Stimulated activated CD8-positive, alpha-beta memory T cell treated with anti-CD3 and anti-CD28 coated beads, Interleukin-4, amount 100 ng/mL, for 1 hour (primary cell): Measurements from ENCODE around the gene EML2.
"Not testable (repeated sequence)": the region's sequence is repeated elsewhere in the genome, so short reads cannot be mapped to it uniquely, and the experiment has no call there.

ENCODE experiments used
- DNase-seq, 2 donors: peaks; one replicate each; pipeline ENCODE4 v3.0.0-alpha.2; 2020; ENCODE audit warnings: low read depth in 2 of 2, low spot score in 1 of 2

The EML2 gene

GRCh38 chr19:45621389-45621788 is 17.8 kb downstream of the EML2 start:
- no peak for DNase-seq

- DNase-seq: no peak
Measured at GRCh38 chr19:45616704-45617017, 22.5 kb downstream of the EML2 start.

DNA sequence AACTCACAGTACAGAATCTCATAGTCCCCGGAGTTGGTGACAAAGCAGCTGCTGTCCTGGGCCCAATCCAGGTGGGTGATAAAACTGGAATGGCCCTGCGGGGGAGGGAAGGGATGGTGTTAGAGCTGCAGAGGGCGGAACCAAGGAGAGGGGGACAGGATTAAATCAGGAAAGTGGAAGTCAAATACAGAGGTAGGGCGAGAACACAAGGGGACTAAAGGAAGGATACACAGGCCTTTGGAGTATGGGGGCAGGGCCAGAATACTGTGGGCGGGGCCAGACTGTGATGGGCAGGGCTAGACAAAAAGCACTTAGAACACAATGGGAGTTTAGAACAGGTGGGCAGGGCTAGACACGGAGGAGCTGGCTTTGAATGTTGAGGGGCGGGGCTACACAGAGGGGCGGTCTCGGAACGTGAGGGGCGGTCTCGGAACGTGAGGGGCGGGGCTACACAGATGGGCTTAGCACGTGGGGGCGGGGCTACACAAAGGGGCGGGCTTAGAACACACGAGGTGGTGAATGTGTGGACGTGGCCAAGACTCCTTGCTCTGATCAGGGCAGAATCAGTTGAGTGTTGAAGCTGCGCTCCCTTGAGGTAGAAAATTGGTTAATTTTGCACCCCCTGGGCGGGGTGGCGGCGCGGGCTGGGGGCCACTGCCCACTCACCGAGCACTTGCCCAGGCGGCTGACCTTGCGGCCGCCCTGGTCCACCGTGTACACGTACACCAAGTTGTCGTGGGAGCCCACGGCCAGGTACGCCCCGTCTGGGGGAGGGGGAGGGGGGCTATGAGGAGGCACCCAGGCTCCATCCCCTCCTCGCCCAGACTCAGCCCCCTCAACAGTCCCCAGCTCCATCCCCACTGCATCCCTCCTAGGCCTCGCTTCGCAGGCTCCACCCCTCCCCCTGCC is 23.1 kb downstream of the EML2 start:
- DNase-seq: peak in 1 of 2 donors; percentile 39

- DNase-seq: not testable (repeated sequence)
Measured at GRCh38 chr19:45615056-45615455, 24.1 kb downstream of the EML2 start.

DNA sequence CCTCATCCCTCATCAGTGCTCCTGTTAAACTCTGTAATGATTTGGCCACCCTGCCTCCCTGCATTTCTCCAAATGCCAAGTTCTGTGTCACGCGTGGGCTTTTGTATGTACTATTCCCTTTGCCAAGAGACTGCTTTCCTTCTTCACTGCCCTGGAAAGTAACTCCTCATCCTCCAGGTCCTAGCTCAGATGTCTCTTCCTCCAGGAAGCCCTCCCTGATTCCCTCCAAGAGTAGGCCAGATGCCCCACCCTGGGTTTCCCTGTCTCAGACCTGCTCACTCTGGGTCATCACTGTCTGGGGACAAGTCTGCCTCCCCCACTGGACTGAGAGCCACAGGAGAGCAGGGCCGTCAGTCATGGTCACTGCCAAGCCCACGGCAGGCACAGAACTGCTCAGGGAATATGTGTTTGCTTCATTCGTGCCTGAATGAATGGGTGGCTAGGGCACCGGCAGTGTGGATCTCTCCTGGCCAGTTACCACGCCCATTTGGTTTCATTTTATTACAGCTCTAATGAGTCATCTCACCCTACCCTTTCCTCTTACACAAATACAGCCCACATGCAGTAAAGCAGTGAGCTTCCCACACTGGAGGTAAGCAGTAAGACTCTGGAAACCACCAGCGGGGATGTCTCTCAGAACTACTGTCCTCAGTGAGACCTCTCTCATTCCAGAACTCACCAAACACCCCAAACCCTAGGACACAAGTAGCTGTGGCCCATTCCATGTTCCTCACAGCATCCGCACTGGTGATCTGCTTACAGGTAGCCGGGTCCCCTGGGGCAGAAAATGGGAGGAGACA is 25.1 kb downstream of the EML2 start:
- DNase-seq: no peak

DNA sequence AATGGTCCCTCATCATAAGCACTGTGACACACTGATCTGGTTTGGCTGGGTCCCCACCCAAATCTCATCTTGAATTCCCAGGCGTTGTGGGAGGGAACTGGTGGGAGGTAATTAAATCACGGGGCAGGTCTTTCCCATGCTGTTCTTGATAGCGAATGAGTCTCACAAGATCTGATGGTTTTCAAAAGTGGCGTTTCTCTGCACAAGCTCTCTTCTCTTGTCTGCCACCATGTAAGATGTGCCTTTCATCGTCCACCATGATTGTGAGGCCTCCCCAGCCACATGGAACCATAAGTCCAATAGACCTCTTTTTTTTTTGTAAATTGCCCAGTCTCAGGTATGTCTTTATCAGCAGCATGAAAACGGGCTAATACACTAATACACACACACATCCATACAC is 30.2 kb downstream of the EML2 start:
- no peak for DNase-seq

GRCh38 chr19:45607071-45608029 is 31.8 kb downstream of the EML2 start:
- DNase-seq: no peak

GRCh38 chr19:45601524-45602374 is 37.4 kb downstream of the EML2 start, which contains the start of gene GPR4:
TSS of gene GPR4 (minus strand) at chr19:45602212. CDS start at chr19:45591866, 10,346 bp downstream.
- no peak for DNase-seq

GRCh38 chr19:45601115-45601514 is 38.1 kb downstream of the EML2 start:
- DNase-seq: no peak

- no peak for DNase-seq
Measured at GRCh38 chr19:45600340-45600885, 38.8 kb downstream of the EML2 start.

- no peak for DNase-seq
Measured at GRCh38 chr19:45599286-45599685, 39.9 kb downstream of the EML2 start.

- DNase-seq: no peak
Measured at GRCh38 chr19:45598267-45599001, 40.8 kb downstream of the EML2 start.

GRCh38 chr19:45597425-45598111 is 41.6 kb downstream of the EML2 start:
- no peak for DNase-seq

- DNase-seq: no peak
Measured at GRCh38 chr19:45595814-45596213, 43.4 kb downstream of the EML2 start.

GRCh38 chr19:45593520-45593919 is 45.7 kb downstream of the EML2 start:
- no peak for DNase-seq

GRCh38 chr19:45592366-45592765 is 46.8 kb downstream of the EML2 start:
- no peak for DNase-seq

DNA sequence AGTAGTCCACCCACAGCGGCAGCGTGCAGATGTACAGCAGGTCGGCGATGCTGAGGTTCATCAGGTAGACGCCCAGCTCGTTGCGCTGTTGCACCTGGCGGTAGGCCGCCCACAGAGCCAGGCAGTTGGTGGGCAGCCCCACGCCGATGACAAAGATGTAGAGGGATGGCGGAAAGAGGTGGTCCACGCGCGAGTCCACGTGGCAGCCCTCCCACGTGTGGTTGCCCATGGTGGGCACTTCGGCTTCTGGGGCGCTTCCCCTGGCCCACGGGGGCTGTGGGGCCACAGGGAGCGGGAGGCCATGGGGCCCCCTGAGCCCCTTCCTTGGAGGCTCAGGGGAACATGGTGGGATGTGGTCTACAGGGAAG is 47.6 kb downstream of the EML2 start:
- DNase-seq: no peak

DNA sequence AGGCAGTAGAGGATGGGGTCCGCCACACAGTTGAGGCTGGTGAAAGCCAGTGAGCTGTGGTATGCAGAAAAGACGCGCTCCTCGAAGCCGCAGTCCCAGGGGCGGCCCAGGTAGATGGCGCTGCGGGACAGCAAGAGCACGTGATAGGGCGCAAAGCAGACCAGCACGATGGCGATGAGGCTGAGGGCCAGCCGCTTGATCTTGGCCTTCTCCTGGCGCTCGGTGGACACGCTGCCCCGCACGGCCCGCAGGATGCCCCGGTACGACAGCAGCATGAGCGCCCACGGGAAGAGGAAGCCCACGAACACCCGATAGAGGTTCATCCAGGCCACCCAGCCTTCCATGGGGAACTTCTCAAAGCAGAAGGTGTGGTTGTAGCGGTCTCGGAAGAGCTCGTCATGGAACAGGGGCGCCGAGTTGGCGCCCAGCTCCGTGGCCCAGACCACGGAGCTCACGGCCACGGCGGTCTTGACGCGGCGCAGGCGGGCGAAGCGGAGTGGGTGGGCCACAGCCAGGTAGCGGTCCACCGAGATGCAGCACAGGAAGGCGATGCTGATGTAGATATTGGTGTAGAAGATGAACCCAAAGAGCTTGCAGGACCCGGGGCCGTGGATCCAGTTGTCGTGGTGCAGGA is 48.1 kb downstream of the EML2 start:
- DNase-seq: no peak
